ENCODE data around the gene VMP1. TPM values are rescaled to one million over a fixed set of nuclear protein-coding genes. Genes with fewer than 3 reads are reported as not detected.

The VMP1 gene
- total RNA-seq, 4 donors from 2014 or later, result 35.3 to 69.7 (median 61.1) TPM

GRCh38 chr17:59684967-59685366 lies 22.5 kb upstream of the VMP1 start:
- DNase-seq (ENCODE audit: low spot score in 2 of 2), result no peak
- WGBS, 2 donors, result 89 to 94% methylated on average over 6 of the region's 6 CpGs

GRCh38 chr17:59688008-59688407 lies 19.4 kb upstream of the VMP1 start:
- H3K4me3 ChIP-seq (ENCODE audit: low read depth, poor library complexity, severe bottlenecking), result no peak overlapping the region
- TF ChIP-seq POLR2A (IDR thresholded peaks at IDR 0.05), result no peak
- intact Hi-C loops (cut with DNase I; ENCODE audit: low total_unique reads), result no loop called here
- DNase-seq (ENCODE audit: low spot score in 2 of 2), result no peak
- WGBS, 2 donors, result 85 to 92% methylated on average over 1 of the region's 1 CpG

More at GRCh38 chr17:59684967-59685366, 22.5 kb upstream of the VMP1 start:
- H3K4me3 ChIP-seq (ENCODE audit: low read depth, poor library complexity, severe bottlenecking), result no peak overlapping the region
- intact Hi-C loops (cut with DNase I; ENCODE audit: low total_unique reads), result no loop called here
- TF ChIP-seq CTCF (IDR thresholded peaks at IDR 0.05), result no peak
- no peak for TF ChIP-seq POLR2A (IDR thresholded peaks at IDR 0.05)

- DNase-seq (ENCODE audit: low spot score in 2 of 2), result no peak
- 68 to 70% methylated on average over 2 of the region's 2 CpGs for WGBS, 2 donors
- H3K4me3 ChIP-seq (ENCODE audit: low read depth, poor library complexity, severe bottlenecking), result no peak overlapping the region
- TF ChIP-seq CTCF (IDR thresholded peaks at IDR 0.05) (no peak), POLR2A (IDR thresholded peaks at IDR 0.05) (no peak)
- intact Hi-C loops (cut with DNase I; ENCODE audit: low total_unique reads), result no loop called here
These were observed 19.0 kb upstream of the VMP1 start for GRCh38 chr17:59688496-59688895.

GRCh38 chr17:59693582-59693981 lies 13.9 kb upstream of the VMP1 start:
- WGBS, 2 donors, result 86 to 90% methylated on average over 7 of the region's 7 CpGs
- DNase-seq (ENCODE audit: low spot score in 2 of 2), result no peak
- H3K4me3 ChIP-seq (ENCODE audit: low read depth, poor library complexity, severe bottlenecking), result no peak overlapping the region
- TF ChIP-seq POLR2A (IDR thresholded peaks at IDR 0.05) (no peak), CTCF (IDR thresholded peaks at IDR 0.05) (no peak)
- intact Hi-C loops (cut with DNase I; ENCODE audit: low total_unique reads), result no loop called here

GRCh38 chr17:59694344-59694743 lies 13.1 kb upstream of the VMP1 start:
- TF ChIP-seq POLR2A (IDR thresholded peaks at IDR 0.05), result no peak
- no peak for DNase-seq (ENCODE audit: low spot score in 2 of 2)
- H3K4me3 ChIP-seq (ENCODE audit: low read depth, poor library complexity, severe bottlenecking), result no peak overlapping the region
- intact Hi-C loops (cut with DNase I; ENCODE audit: low total_unique reads), result no loop called here
- 84 to 88% methylated on average over 2 of the region's 2 CpGs for WGBS, 2 donors

- no peak overlapping the region for H3K4me3 ChIP-seq (ENCODE audit: low read depth, poor library complexity, severe bottlenecking)
- 63 to 66% methylated on average over 3 of the region's 3 CpGs for WGBS, 2 donors
- intact Hi-C loops (cut with DNase I; ENCODE audit: low total_unique reads), result no loop called here
- no peak for DNase-seq (ENCODE audit: low spot score in 2 of 2)
- TF ChIP-seq POLR2A (IDR thresholded peaks at IDR 0.05) (no peak), CTCF (IDR thresholded peaks at IDR 0.05) (no peak)
These were observed 11.3 kb upstream of the VMP1 start for GRCh38 chr17:59695945-59696681.
